ENCODE results near the gene LRRC42.
"Not testable (repeated sequence)": the region's sequence is repeated elsewhere in the genome, so short reads cannot be mapped to it uniquely, and the experiment has no call there.

LRRC42 gene

DNA sequence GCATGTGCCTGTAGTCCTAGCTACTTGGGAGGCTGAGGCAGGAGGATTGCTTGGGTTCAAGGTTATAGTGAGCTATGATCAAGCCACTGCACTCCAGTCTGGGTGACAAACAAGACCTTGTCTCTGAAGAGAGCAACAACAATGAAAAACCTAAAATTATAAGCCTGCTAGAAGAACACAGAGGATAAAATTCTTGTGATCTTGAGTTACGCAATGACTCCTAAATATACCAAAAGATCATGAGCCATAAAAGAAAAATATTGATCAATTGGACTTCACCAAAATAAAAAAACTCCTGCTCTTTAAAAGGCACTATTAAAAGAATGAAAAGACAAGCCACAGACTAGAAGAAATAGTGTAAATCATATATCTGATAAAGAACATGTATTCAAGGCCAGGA is 49.5 kb downstream of the LRRC42 start:
- no peak for DNase-seq (ENCODE audit: low read depth)
- TF ChIP-seq, protein P1, sequence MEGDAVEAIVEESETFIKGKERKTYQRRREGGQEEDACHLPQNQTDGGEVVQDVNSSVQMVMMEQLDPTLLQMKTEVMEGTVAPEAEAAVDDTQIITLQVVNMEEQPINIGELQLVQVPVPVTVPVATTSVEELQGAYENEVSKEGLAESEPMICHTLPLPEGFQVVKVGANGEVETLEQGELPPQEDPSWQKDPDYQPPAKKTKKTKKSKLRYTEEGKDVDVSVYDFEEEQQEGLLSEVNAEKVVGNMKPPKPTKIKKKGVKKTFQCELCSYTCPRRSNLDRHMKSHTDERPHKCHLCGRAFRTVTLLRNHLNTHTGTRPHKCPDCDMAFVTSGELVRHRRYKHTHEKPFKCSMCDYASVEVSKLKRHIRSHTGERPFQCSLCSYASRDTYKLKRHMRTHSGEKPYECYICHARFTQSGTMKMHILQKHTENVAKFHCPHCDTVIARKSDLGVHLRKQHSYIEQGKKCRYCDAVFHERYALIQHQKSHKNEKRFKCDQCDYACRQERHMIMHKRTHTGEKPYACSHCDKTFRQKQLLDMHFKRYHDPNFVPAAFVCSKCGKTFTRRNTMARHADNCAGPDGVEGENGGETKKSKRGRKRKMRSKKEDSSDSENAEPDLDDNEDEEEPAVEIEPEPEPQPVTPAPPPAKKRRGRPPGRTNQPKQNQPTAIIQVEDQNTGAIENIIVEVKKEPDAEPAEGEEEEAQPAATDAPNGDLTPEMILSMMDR (IDR thresholded peaks at IDR 0.05; ENCODE audit: control insufficient read depth, extremely low read depth, insufficient read depth): no peak
- no peak overlapping the region for H3K4me3 ChIP-seq (ENCODE audit: low read depth, low read length)

DNA sequence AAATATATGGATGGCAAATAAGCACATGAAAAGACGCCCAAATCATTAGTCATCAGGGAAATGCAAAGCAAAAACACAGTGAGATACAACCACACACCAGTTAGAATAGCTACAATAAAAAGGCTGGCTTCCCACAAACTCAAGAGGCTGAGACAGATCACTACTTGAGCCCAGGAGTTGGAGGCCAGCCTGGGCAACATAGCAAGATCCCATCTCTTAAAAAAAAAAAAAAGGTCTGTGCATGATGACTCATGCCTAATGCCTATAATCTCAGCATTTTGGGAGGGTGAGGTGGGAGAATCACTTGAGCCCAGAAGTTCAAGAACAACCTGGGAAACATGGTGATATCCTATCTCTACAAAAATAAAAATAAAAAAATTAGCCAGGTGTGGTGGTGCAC is 52.1 kb downstream of the LRRC42 start:
- H3K4me3 ChIP-seq (ENCODE audit: low read depth, low read length): no peak overlapping the region
- no peak for DNase-seq (ENCODE audit: low read depth)
- TF ChIP-seq, protein P1 (IDR thresholded peaks at IDR 0.05; ENCODE audit: control insufficient read depth, extremely low read depth, insufficient read depth): no peak

DNA sequence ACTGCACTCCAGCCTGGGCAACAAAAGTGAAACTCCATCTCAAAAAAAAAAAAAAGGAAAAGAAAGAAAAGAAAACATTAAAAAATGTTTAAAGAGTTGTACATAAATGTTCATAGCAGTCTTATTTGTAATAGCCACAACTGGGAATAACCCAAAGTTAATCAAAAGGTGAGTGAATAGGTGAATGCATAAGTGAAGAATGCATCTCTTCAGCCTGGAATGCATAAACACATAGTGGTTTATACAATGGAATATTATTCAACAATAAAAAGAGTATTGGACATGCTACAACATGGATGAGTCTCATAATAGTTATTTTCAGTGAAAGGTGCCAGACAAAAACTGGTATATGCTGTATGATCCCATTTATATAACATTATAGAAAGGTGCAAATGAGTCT is 53.8 kb downstream of the LRRC42 start:
- H3K4me3 ChIP-seq (ENCODE audit: low read depth, low read length): no peak overlapping the region
- no peak for DNase-seq (ENCODE audit: low read depth)
- TF ChIP-seq, protein P1 (IDR thresholded peaks at IDR 0.05; ENCODE audit: control insufficient read depth, extremely low read depth, insufficient read depth): no peak

DNA sequence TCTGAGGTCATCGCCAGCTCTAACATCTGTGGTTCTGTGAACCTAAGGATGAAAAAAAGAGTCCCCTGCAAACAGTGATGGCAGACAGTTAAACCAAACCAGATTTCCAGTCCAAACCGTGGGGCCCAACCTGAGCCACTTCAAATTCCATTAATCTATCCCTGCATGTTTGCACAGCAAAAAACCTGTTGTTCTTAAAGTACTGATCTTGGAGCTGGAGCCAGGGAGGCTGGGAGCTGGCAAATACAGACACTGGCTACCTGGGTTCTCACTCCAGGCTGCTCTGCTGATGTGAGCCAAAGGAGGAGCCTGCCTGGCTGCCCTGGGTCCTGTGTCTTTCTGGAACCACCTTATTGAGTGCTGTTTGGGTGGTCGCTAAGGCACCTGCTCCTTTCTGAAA is 55.4 kb downstream of the LRRC42 start:
- TF ChIP-seq, protein P1 (IDR thresholded peaks at IDR 0.05; ENCODE audit: control insufficient read depth, extremely low read depth, insufficient read depth): no peak
- no peak overlapping the region for H3K4me3 ChIP-seq (ENCODE audit: low read depth, low read length)
- DNase-seq (ENCODE audit: low read depth): peak; percentile 75

DNA sequence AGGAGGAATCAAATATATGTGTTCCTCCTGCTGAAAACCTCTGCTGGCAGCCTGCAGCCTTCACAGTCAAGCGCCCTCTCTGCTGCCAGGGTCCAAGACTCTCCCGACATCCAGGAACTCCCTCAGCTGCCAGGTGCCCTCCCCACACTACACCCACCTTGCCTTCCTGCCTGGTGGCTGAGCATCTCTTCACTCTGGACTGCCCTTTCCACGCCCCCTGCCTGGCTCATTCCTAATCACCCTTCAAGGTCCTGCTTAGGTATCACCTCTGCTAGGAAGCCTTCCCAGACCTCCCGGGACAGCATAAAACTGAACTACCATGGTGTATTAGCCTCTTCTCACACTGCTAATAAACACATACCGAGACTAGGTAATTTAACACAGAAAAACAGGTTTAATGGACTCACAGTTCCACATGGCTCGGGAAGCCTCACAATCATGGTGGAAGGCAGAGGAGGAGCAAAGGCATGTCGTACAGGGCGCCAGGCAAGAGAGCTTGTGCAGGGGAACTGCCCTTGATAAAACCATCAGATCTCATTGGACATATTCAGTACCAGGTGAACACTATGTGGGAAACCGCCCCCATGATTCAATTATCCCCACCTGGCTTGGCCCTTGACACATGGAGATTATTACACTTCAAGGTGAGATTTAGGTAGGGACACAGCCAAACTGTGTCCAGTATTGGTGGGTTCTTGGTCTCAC is 56.5 kb downstream of the LRRC42 start:
- no peak for DNase-seq (ENCODE audit: low read depth)
- H3K4me3 ChIP-seq (ENCODE audit: low read depth, low read length): no peak overlapping the region
- TF ChIP-seq, protein P1 (IDR thresholded peaks at IDR 0.05; ENCODE audit: control insufficient read depth, extremely low read depth, insufficient read depth): no peak

DNA sequence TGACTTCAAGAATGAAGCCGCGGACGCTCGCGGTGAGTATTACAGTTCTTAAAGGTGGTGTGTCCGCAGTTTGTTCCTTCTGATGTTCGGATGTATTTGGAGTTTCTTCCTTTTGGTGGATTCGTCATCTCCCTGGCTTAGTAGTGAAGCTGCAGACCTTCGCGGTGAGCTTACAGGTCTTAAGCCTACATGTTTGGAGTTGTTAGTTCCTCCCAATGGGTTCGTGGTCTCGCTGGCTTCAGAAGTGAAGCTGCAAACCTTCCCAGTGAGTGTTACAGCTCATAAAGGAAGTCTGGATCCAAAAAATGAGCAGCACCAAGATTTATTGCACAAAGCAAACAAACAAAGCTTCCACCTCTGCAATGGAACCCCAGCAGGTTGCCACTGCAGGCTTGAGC is 57.1 kb downstream of the LRRC42 start:
- TF ChIP-seq, protein P1 (IDR thresholded peaks at IDR 0.05; ENCODE audit: control insufficient read depth, extremely low read depth, insufficient read depth): no peak
- H3K4me3 ChIP-seq (ENCODE audit: low read depth, low read length): no peak overlapping the region
- no peak for DNase-seq (ENCODE audit: low read depth)

DNA sequence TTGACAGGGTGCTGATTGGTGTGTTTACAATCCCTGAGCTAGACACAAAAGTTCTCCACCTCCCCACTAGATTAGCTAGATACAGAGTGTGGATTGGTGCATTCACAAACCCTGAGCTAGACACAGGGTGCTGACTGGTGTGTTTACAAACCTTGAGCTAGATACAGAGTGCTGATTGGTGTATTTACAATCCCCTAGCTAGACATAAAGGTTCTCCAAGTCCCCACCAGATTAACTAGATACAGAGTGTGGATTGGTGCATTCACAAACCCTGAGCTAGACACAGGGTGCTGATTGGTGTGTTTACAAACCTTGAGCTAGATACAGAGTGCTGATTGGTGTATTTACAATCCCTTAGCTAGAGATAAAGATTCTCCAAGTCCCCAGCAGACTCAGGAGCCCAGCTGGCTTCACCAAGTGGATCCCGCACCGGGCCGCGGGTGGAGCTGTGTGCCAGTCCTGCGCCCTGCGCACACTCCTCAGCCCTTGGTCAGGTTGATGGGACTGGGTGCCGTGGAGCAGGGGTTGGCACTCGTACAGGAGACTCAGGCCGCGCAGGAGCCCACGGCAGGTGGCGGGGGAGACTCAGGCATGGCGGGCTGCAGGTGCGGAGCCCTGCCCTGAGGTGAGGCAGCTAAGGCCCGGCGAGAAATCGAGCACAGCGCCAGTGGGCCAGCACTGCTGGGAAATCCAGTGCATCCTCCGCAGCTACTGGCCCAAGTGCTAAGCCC is 57.8 kb downstream of the LRRC42 start:
- not testable (repeated sequence) for H3K4me3 ChIP-seq (ENCODE audit: low read depth, low read length); DNase-seq (ENCODE audit: low read depth)
